ENCODE data around the gene CLCNKB.

The CLCNKB gene

GRCh38 chr1:16077406-16078245 lies 34.0 kb downstream of the CLCNKB start:
- no peak for DNase-seq

DNA sequence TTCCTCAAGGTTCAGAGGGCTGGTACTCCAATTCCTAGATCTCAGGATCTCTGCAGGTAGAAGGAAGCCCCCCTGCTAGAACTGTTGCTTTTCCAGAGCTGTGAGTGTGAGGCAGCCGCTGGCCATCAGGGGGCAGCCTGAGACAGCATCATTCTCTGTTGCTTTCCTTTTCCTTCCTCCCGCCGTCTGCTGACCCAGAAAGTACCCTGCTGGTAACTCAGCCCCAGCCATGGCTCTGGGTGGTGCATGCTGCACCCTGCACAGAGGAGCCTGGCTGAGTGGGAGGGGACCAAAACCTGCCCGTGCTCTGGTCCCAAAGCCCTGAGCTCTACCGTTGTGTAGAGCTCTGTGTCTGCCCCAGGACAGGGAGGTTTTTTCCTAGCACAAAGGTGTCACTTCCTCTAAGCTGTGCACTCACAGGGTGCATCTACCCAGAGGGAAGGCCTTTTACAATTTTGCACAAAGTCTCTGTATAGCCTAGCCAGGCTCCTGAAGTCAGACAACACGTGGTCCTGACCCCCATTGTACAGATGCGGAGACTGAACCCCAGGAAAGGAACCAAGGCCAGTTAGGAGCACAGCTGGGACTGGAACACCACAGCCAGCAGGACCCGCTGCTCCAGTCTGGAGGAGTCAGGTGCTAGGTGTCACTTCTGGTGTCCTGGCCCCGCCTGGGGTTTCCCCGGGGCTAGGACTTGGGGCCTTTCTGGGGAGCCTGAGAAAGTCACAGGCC lies 35.5 kb downstream of the CLCNKB start:
- DNase-seq, result peak; percentile 51

DNA sequence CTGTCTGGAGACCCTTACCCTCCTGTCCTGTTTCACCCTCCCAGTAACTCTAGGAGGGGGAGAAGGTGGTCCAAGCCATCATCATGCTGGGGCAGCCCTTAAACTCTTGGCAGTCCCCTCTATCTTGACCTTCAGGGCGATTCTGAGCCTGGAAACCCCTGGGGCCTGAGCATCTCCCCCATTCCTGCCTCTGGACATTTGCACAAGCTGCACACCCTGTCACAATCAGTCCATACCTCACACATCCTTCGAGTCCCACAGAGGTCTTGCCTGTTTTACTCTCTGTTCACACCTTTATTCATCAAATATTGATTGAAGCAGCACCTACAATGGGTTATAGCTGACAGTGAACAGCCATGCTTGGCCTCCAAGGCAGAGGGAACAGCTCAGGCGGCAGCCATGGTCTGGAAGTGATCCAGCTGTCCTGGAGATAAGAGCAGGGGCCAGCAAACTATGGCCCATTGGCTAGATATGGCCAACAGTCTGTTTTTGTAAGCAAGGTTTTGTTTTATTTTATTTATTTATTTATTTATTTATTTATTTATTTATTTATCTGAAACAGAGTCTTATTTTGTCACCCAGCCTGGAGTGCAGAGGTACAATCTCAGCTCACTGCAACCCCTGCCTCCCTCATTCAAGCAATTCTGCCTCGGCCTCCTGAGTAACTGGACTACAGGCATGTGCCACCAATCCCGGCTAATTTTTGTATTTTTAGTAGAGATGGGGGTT lies 37.0 kb downstream of the CLCNKB start:
- DNase-seq, result no peak

GRCh38 chr1:16081636-16082035 lies 38.1 kb downstream of the CLCNKB start:
- DNase-seq, result no peak

DNA sequence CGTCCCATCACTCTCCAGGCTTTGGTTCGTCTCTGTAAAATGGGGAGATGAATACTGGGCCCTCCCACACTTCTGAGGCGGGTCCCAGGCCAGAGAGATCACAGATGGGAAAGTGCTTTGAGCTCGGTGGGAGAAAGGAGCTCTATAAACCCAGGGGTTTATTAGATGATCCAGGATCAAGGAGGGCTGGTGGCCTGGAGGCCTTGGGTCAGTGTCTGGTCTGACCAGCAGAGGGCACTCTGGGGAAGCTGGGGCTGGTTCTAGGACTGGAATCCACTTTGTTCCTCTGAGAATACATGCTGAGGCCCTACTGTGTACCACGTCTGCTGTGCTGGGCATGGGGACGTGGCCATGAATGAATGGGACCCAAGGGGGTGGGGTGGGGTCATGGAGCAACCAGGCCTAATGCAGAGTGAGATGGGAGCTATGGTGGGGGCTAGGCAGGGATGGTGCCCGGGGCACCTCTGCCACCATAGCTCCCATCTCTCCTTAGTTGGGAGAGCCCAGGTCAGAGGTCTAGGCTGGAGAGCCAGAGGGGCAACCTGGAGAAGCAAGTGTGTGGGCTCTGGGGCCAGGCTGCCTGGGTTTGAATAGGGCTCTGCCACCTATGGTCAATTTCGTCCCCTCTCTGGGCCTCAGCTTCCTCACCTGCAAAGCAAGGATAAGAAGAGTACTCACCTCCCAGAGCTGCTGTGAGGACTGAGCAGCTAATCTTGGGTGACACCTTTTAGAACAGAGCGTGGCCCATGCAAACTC lies 38.9 kb downstream of the CLCNKB start:
- DNase-seq, result no peak

DNA sequence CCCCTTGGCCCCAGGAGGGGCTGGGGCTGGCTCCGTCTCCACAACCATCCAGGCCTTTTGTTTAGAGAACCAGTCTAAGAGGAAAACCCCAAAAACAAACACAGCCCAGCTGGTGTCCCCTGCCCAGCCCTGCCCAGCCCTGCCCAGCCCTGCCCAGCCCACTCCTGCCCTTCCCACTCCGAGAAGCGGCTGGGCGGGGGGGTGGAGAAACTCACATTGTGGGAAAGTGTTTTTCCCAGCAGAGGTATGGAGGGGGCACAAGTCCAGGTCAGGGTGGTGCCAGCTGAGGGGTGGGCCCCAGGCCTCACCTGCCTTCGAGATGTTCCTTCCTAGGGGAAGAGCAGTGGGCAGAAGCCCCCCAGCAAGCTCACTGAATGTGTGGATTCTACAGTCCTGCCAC lies 39.9 kb downstream of the CLCNKB start:
- DNase-seq, result no peak

GRCh38 chr1:16085522-16085921 lies 41.9 kb downstream of the CLCNKB start:
- no peak for DNase-seq

- no peak for DNase-seq
These were observed 44.2 kb downstream of the CLCNKB start for GRCh38 chr1:16087733-16088132.

DNA sequence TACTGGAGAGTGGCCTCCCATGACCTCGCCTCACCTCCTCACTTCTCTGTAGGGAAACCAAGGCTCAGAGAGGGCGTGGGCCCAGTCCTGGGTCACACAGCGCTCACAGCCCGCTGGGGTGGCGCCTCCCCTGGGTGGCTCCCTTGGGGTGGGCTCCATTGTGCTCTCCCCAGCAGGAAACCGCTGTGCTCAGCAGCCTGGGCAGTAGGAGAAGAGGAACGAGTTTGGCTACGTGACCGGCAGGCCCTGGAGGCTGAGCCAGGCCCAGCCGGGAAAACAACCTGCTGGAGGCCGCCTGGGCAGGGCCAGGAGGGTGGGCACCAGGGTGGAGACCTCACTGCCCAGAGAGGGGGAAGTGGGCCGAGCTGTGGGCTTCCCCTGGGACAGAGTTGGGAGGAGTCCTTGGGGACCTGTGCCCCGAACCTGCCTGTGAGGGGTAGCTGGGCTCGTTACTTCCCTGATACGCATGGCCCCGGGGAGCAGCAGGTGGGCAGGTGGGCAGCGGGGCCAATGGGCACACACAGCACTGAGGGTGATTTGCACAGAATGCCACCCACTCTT lies 44.8 kb downstream of the CLCNKB start:
- DNase-seq, result no peak

- DNase-seq, result no peak
These were observed 45.4 kb downstream of the CLCNKB start for GRCh38 chr1:16088996-16089395.

DNA sequence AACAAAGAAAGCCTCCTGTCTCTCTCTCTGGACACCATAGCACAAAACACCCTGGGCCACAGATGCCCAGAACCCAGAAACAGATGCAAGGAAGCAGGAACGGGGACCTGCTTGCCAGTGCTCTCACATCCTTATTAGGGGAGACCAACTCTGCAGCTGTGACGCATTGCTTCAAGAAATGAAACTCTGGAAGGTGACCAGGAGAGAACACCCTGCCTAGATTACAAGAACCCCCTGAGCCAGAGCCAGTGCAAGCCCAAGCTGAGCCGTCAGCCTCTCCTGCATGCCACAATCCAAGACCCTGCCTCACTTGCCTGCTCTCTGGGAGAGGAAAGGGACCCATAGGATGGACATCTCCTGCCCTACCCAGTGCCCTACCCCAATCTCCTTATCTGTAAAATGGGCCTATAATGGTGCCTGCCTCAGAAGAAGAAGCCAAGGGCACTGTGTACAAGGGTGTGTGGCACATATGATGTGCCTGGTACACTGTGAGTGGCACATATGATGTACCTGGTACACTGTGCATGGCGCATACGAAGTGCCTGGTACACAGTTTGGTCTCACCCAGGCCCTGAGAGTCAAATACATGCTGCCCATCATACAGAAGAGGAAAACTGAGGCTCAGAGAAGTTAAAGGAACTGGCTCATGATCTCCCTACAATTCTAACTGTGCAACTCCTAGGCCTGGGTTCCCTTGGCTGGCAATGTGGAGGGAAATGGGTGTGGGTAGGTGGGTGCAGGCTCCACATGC lies 46.7 kb downstream of the CLCNKB start:
- no peak for DNase-seq

- no peak for DNase-seq
These were observed 47.7 kb downstream of the CLCNKB start for GRCh38 chr1:16091296-16091695.

DNA sequence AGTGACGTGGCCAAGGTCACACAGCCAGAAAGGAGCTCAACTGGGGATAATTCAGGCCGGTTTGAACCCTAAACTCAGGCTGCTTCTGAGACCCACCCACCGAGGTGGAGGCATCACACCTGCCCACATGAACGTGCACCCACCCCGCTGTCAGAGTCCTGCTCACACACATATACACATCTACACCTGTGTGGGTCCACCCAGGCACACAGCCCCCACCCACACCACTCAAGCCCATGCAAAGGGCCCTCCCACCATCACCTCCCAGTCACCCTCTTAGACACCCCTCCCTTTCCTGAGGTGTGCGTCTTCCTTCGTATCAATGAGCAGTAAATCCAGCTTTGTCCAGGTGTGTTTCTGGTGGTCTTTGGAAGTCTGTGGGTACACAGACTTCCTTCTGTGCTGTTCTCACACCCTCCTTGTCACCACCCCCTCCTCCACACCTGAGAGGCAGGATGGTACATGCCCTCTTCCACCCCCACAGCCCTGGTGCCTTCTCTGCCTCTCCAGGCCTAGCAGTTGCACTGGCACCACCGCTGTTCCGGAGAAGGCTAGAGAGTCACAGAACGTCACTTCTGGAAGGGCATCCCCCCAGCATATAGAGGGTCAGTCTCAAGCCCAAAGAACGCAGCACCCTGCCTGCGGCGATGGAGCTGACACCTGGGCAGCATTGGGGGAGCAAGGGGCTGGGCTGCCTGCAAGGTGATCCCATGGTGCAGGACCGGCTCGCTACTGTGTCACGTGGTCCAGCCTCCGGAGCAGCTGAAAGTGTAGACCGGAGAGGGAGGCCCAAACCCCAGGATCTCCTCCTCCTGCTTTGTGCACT lies 48.7 kb downstream of the CLCNKB start:
- no peak for DNase-seq

DNA sequence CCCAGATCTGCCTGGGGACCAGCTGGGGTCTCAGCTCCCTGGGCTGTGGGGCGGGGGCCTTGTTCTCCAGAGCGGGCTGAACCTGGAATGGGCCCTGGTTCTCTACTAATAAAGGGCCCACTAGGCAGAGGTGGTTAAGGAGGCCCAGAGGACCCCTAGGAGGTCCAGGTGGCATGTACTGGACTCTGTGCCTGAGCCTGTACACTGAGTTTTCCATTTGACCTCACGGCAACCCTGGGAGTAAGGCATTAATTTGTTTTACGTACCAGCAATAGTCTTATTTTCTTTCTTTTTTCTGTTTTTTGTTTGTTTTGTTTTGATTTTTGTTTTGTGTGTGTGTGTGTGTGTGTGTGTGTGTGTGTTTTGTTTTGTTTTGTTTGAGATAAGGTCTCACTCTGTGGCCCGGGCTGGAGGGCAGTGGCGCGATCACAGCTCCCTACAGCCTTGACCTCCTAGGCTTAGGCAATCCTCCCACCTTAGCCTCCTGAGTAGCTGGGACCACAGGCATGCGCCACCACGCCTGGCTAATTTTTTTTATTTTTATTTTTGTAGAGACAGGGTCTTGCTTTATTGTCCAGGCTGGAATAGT lies 49.4 kb downstream of the CLCNKB start:
- DNase-seq, result no peak

- DNase-seq, result no peak
These were observed 50.0 kb downstream of the CLCNKB start for GRCh38 chr1:16093611-16094010.

DNA sequence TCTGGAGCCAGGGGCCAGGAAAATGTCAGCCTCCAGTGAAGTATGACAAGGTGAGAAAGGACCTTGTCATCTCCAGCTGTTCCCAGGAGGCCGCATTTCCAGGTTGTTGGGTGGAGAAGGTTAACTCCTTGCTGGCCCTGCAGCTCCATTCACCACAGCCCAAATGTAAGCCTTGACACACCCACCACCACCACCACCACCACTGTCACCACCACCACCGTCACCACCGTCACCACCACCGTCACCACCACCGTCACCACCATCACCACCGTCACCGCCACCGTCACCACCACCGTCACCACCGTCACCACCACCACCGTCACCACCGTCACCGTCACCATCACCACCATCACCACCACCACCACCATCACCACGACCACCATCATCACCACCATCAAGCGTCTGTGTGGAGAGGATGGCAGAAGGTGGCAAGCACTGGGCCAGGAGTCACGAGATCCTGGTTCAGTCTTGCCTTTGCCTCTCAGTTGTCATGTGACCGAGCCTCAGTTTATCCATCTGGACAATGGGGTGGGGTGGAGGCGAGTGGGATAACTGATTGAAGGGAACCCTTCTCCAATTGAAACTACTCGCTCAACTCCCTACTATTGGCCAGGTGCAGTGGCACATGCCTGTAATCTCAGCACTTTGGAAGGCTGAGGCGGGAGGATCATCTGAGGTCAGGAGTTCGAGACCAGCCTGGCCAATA lies 51.0 kb downstream of the CLCNKB start:
- DNase-seq, result no peak

- no peak for DNase-seq
These were observed 51.9 kb downstream of the CLCNKB start for GRCh38 chr1:16095447-16095846.

DNA sequence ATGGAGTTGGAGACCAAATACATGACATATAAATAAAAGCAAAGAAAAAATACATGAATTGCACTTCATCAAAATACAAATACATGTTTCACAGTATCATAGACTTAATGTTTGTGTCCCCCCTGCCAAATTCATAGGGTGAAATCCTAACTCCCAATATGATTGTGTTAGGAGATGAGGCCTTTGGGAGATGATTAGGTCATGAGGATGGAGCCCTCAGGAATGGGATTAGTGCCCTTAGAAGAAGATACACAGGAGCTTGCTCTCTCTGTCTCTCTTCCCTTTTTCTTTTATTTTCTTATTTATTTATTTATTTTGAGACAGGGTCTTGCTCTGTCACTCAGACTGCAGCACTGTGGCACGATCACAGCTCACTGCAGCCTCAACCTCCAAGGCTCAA lies 55.8 kb downstream of the CLCNKB start:
- no peak for DNase-seq

GRCh38 chr1:16101623-16102022 lies 58.0 kb downstream of the CLCNKB start:
- no peak for DNase-seq

Measured in GOT3 (cell line).